HuH-7 (cell line): ENCODE measurements around the gene TACSTD2.
"Not testable (repeated sequence)": the region's sequence is repeated elsewhere in the genome, so short reads cannot be mapped to it uniquely, and the experiment has no call there.

ENCODE experiments used
- DNase-seq: peaks from one replicate; pipeline ENCODE4 v3.0.0; 2011; ENCODE audit warnings: low spot score

Gene TACSTD2

GRCh38 chr1:58587667-58588066, 10.6 kb upstream of the TACSTD2 start:
- DNase-seq, result no peak

DNA sequence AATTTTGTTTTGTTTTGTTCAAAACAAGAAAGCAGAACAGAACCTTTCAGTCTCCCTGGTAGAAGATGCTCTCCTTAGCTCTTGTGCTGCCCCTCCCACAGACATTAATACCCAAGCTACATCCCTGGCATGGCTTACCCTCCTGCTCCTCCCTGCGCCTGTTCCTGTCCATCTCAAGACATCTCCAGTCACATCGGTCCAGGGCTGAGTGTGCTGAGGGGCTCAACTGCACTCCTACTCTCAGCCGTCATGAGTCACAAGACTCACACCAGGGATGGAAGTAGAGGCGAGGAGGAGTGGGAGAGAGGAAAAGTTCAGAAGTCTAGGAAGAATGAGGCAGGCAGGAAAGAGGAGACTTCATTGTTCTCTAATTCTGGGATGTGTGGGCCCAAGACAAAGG, 9.2 kb upstream of the TACSTD2 start:
- no peak for DNase-seq

GRCh38 chr1:58585581-58586151, 8.6 kb upstream of the TACSTD2 start:
- no peak for DNase-seq

- no peak for DNase-seq
Observed at GRCh38 chr1:58585166-58585565, 8.1 kb upstream of the TACSTD2 start.

- DNase-seq, result peak; percentile 52
Observed at GRCh38 chr1:58584082-58584895, 7.2 kb upstream of the TACSTD2 start.

DNA sequence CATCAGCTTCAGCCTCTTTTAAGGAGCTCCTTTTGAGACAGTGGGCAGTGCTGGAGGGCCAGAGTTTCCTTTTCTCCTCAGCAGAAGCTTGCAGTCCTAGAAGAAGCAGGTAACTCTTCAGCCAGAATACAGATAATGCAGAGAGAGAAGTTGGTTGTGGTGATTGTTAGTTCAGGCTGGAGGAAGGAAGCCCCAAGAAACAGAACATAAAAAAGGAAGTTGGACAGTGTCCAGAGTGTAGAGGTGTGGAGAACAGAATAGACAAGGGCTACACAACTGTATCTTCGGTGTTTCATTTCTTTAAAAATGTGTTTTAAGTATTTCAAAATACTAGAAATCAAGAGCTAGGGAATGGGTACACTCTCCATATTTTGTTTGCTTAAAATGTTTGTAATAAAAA, 6.4 kb upstream of the TACSTD2 start:
- DNase-seq, result no peak

GRCh38 chr1:58582143-58582542, 5.1 kb upstream of the TACSTD2 start:
- not testable (repeated sequence) for DNase-seq

DNA sequence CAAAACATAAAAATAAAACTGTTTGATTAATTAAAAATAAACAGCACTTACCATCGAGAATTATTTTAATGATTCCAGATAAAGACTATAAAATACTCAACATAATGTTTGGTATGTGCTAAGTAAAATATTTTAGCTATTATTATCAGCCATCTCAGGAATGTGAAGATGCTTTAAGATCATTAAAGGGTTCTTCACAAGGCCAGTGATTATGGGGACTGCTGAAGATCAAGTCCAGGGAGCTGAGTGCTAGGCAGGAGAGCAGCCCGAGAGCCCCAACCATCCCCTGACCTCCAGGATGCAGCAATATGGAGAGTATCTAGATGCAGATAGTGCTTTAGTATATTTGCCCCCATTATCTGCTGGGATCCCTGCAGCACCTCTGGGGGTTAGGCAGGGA, 4.6 kb upstream of the TACSTD2 start:
- no peak for DNase-seq

- DNase-seq, result no peak
Observed at GRCh38 chr1:58580186-58580585, 3.1 kb upstream of the TACSTD2 start.

DNA sequence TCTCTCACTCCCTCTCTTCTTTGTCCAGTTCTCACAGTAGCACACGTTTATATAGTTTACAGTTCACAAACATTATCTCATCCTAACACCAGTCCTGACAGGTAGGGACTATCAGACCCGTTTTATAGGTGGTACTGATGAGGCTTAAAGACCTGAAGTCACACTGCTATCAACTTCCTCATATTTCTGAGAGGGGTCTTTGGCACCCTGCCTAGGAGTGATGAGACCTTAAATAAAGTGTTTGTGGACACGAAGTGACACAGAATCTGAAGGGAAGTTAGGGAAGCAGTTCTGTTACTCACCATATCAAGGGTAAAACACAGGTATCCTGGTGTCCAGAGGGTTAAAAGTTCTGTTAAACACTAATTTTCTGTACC, 590 bp upstream of the TACSTD2 start:
- DNase-seq, result no peak

- no peak for DNase-seq
Observed at GRCh38 chr1:58576325-58576726, 726 bp downstream of the TACSTD2 start.

DNA sequence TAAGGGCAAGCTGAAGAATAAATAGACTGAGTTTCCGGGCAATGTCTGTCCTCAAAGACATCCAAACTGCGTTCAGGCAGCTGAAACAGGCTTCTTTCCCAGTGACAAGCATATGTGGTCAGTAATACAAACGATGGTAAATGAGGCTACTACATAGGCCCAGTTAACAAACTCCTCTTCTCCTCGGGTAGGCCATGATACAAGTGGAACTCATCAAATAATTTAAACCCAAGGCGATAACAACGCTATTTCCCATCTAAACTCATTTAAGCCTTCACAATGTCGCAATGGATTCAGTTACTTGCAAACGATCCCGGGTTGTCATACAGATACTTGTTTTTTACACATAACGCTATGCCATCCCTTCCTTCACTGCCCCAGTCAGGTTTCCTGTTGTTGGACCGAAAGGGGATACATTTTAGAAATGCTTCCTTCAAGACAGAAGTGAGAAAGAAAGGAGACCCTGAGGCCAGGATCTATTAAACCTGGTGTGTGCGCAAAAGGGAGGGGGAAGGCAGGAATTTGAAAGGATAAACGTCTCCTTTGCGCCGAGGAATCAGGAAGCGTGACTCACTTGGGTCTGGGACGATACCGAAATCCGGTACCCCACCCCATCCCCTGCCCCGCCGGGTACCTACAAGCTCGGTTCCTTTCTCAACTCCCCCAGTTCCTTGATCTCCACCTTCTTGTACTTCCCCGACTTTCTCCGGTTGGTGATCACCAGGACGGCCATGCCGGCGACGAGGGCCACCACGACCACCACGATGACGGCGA, 1.3 kb downstream of the TACSTD2 start:
- no peak for DNase-seq

DNA sequence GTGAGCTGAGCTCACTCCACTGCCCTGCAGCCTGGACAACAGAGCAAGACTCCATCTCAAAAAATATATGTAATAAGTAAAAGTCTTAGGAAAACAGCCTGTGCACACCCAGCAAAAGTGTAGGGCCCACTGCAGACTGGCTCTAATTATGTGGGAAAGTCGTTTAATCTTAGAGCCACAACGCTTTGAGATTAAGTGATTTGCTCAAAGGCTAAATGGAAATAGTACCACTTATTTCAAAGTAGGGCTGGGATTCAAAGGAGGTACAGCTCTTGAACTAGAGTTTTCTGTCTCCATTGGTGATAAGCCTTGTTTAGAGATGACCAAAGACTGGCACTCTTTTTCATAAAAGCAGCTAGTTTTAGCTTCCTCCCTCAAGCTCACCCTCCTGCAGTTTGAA, 2.2 kb downstream of the TACSTD2 start:
- DNase-seq, result no peak

- no peak for DNase-seq
Observed at GRCh38 chr1:58573705-58574591, 3.1 kb downstream of the TACSTD2 start.

- no peak for DNase-seq
Observed at GRCh38 chr1:58573138-58573537, 3.9 kb downstream of the TACSTD2 start.

- DNase-seq, result no peak
Observed at GRCh38 chr1:58572690-58573089, 4.4 kb downstream of the TACSTD2 start.

DNA sequence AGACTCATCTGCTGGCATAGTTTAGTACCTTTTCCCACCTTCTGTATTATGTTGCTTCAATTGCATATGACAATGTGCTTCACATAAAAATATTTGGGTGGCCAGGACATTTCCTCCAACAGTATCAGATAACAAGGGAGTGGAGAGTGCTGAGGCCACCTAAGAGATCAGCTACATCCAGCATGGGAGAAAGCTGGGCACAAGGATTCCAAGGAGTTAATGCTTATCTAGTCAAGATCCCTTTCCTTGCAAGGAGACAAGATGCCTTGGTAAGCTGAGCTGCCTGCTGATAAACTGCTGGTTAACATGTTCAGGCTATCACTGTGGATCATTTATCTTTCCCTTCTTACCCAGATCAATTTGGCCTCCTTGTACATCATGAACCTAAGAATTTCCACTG, 5.4 kb downstream of the TACSTD2 start:
- DNase-seq, result no peak

- DNase-seq, result no peak
Observed at GRCh38 chr1:58570817-58571216, 6.2 kb downstream of the TACSTD2 start.

- DNase-seq, result no peak
Observed at GRCh38 chr1:58570094-58570493, 7.0 kb downstream of the TACSTD2 start.

GRCh38 chr1:58568911-58569310, 8.1 kb downstream of the TACSTD2 start:
- no peak for DNase-seq

DNA sequence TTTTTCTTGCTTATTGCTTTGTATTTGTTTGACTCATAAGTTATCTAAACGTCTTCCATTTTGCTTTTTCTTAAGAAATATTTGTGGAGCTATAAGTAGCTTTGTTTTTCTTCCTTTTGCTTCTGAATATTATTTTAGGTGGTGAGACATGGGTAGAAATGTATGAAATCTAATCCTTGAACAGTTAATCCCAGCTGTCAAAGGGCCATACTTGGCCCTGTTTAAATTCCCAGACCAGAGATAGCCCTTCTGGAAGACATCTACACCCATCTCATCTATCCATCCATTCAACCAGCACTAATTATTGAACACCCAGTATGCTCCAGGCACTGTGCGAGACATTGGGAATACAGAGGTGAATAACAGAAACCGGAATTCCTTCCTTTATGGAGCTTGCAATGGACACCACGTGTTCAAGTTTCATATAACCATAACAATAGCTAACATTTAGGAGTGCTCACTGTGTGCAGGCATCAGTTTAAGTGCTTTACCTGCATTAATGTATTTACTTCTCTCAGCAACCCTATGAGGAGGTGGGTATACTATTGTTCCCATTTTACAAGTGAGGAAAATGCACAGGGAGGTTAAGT, 8.7 kb downstream of the TACSTD2 start:
- DNase-seq, result no peak

DNA sequence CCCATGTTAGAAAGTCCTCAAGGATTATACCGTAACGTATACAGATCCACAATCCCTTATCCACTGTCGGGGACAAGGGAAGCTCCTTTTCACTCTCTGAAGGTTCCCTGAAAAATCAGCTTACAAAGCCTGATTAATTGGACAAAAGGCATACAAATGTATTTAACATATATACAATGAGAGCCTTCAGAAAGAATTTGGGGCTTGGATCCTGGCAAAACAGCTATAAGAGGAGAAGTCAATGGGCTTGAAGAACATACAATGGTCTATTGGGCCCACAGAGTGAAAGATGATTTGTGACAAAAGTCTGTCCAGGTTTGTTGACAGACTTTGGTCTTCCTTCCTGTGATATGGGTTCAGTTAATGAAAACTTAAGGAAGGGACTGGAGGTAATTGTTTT, 10.7 kb downstream of the TACSTD2 start:
- no peak for DNase-seq
